HCT116 (cell line): ENCODE measurements around the gene AXL. TPM values are rescaled to one million over a fixed set of nuclear protein-coding genes. Genes with fewer than 3 reads are reported as not detected.

Source experiments
- ATAC-seq: fragments of 200-7000 bp; cut with Tn5 transposase; 2 replicates; pipeline ENCODE4 v1.9.1; 2020; ENCODE audit warnings: mild to moderate bottlenecking, moderate library complexity
- BruUV-seq: library from RNA; stranded (reverse); fragments of 400-500 nt; replicated peaks from 2 replicates; lab custom pipeline; 2021; lab: Mats Ljungman, UMichigan
- CTCF ChIA-PET: fragments of 300-600 bp; sonication (Branson Sonifier 250); formaldehyde crosslinking; loops from one replicate; lab custom pipeline; 2021; ENCODE audit warnings: antibody characterized with exemption; lab: Charles Lee
- POLR2A ChIA-PET: fragments of 300-600, 350-600 bp; sonication (Branson Sonifier 250); formaldehyde crosslinking; loops from one replicate; lab custom pipeline; 2021; ENCODE audit warnings: antibody characterized with exemption; lab: Charles Lee
- RAD21 ChIA-PET, 2 experiments: fragments of 300-600 bp; sonication (Branson Sonifier 250); formaldehyde crosslinking; loops; one replicate each; lab custom pipeline; 2023; ENCODE audit warnings: low total read pairs in 2 of 2; ENCODE audit not compliant: uncharacterized antibody in 2 of 2, unreplicated experiment in 2 of 2, low non-redundant PET in 1 of 2; lab: Charles Lee
- DNase-seq: peaks from one replicate; pipeline ENCODE4 v3.0.0-alpha.2; 2010; ENCODE audit warnings: low read depth, low spot score
- H2AFZ ChIP-seq: fragments of 200-600 bp; shearing (Covaris generic), sonication (generic); 2 replicates; pipeline ENCODE4 v1.6.1; 2017; ENCODE audit warnings: low read depth, mixed run types, mixed read lengths, antibody characterized with exemption, low read length; ENCODE audit not compliant: poor library complexity, severe bottlenecking
- H3K27ac ChIP-seq: 2 replicates; pipeline ENCODE4 v1.5.1; 2012; ENCODE audit warnings: low read depth, low read length
- H3K27me3 ChIP-seq: fragments of 200-600 bp; sonication (generic); 2 replicates; pipeline ENCODE4 v1.6.1; 2016; ENCODE audit warnings: mixed run types, low read length, mixed read lengths; ENCODE audit not compliant: insufficient read depth
- H3K36me3 ChIP-seq, 2 experiments: fragments of 200-500 bp in 1 of 2; fragments of 200-600 bp in 1 of 2; sonication (Bioruptor generic) in 1 of 2; sonication (generic) in 1 of 2; 2 replicates each; pipeline versions ENCODE4 v1.5.1 to v1.6.1; 2014 to 2016; ENCODE audit warnings: low read length in 2 of 2, inconsistent platforms in 1 of 2, mixed read lengths in 1 of 2, mixed run types in 1 of 2; ENCODE audit not compliant: insufficient read depth in 2 of 2, control insufficient read depth in 1 of 2
- H3K4me1 ChIP-seq, 2 experiments: fragments of 200-600 bp in 1 of 2; sonication (generic) in 1 of 2; 2 replicates each; pipeline versions ENCODE4 v1.5.1 to v1.6.1; 2012 to 2017; ENCODE audit warnings: low read length in 2 of 2, inconsistent platforms in 1 of 2, mild to moderate bottlenecking in 1 of 2, mixed read lengths in 1 of 2, mixed run types in 1 of 2, moderate library complexity in 1 of 2; ENCODE audit not compliant: insufficient read depth in 2 of 2, control insufficient read depth in 1 of 2
- H3K4me2 ChIP-seq: fragments of 200-600 bp; sonication (generic); 2 replicates; pipeline ENCODE4 v1.6.1; 2017; ENCODE audit warnings: mixed run types, low read length, mixed read lengths
- H3K4me3 ChIP-seq, 2 experiments: fragments of 200-600 bp in 1 of 2; sonication (generic) in 1 of 2; replicated peaks in 1 of 2; 2 replicates each; pipeline ENCODE4 v1.5.1; 2011 to 2016; ENCODE audit warnings: low read length in 2 of 2, control low read depth in 1 of 2, low read depth in 1 of 2, mild to moderate bottlenecking in 1 of 2, mixed read lengths in 1 of 2, mixed run types in 1 of 2
- H3K79me2 ChIP-seq: fragments of 200-600 bp; sonication (generic); 2 replicates; pipeline ENCODE4 v1.6.1; 2017; ENCODE audit warnings: mild to moderate bottlenecking, mixed run types, low read length, moderate library complexity, mixed read lengths; ENCODE audit not compliant: insufficient read depth
- H3K9ac ChIP-seq: fragments of 200-600 bp; sonication (generic); 2 replicates; pipeline ENCODE4 v1.6.1; 2016; ENCODE audit warnings: low read length, mixed read lengths
- H3K9me2 ChIP-seq: fragments of 200-600 bp; sonication (generic), shearing (Covaris generic); 2 replicates; pipeline ENCODE4 v1.6.1; 2017; ENCODE audit warnings: mixed run types, mild to moderate bottlenecking, moderate library complexity; ENCODE audit not compliant: insufficient read depth
- H3K9me3 ChIP-seq, 2 experiments: fragments of 200-500 bp in 1 of 2; fragments of 200-600 bp in 1 of 2; sonication (Bioruptor generic) in 1 of 2; sonication (generic) in 1 of 2; 2 replicates each; pipeline ENCODE4 v1.6.1; 2014 to 2017; ENCODE audit warnings: low read length in 2 of 2, mixed read lengths in 2 of 2, inconsistent platforms in 1 of 2, low read depth in 1 of 2, mild to moderate bottlenecking in 1 of 2, mixed run types in 1 of 2, moderate library complexity in 1 of 2; ENCODE audit not compliant: control insufficient read depth in 1 of 2, insufficient read depth in 1 of 2
- H4K20me1 ChIP-seq: fragments of 200-600 bp; sonication (generic), shearing (Covaris generic); 2 replicates; pipeline ENCODE4 v1.6.1; 2017; ENCODE audit warnings: mixed run types, mild to moderate bottlenecking, moderate library complexity; ENCODE audit not compliant: insufficient read depth
- ATF3 ChIP-seq: IDR thresholded peaks from 2 replicates; pipeline ENCODE4 v1.6.1; 2012
- CTCF ChIP-seq, 3 experiments: fragments of 200-600 bp in 1 of 3; sonication (generic) in 1 of 3; IDR thresholded peaks in 2 of 3; conservative IDR thresholded peaks in 1 of 3; 2 replicates each; pipeline ENCODE4 v1.5.1; 2012 to 2017; ENCODE audit warnings: low read depth in 2 of 3, low read length in 2 of 3, antibody characterized with exemption in 1 of 3, borderline replicate concordance in 1 of 3, control low read depth in 1 of 3, mild to moderate bottlenecking in 1 of 3, mixed read lengths in 1 of 3, mixed run types in 1 of 3, moderate library complexity in 1 of 3; ENCODE audit not compliant: insufficient read depth in 1 of 3
- EGR1 ChIP-seq: IDR thresholded peaks from 2 replicates; pipeline ENCODE4 v1.6.1; 2012; ENCODE audit warnings: low read depth
- FOSL1 ChIP-seq: IDR thresholded peaks from 2 replicates; pipeline ENCODE4 v1.6.1; 2012; ENCODE audit warnings: low read depth
- JUND ChIP-seq: IDR thresholded peaks from 2 replicates; pipeline ENCODE4 v1.6.1; 2012
- POLR2A ChIP-seq: IDR thresholded peaks from 2 replicates; pipeline ENCODE4 v1.7.0; 2011; ENCODE audit warnings: borderline replicate concordance; ENCODE audit not compliant: insufficient read depth, insufficient read length; ENCODE audit errors: extremely low read depth
- POLR2AphosphoS5 ChIP-seq: IDR thresholded peaks from 2 replicates; pipeline ENCODE4 v1.6.1; 2011; ENCODE audit warnings: mild to moderate bottlenecking, low read depth, low read length, moderate library complexity
- RAD21 ChIP-seq: IDR thresholded peaks from 2 replicates; pipeline ENCODE4 v1.6.1; 2012; ENCODE audit warnings: low read depth, mild to moderate bottlenecking
- SRF ChIP-seq: IDR thresholded peaks from 2 replicates; pipeline ENCODE4 v1.6.1; 2012; ENCODE audit warnings: low read depth
- TCF7L2 ChIP-seq: IDR thresholded peaks from 2 replicates; pipeline ENCODE4 v1.7.0; 2011; ENCODE audit warnings: borderline replicate concordance, inconsistent platforms; ENCODE audit not compliant: insufficient read depth, insufficient read length; ENCODE audit errors: extremely low read depth
- YY1 ChIP-seq: IDR thresholded peaks from 2 replicates; pipeline ENCODE4 v1.6.1; 2011; ENCODE audit warnings: low read length, low read depth, moderate library complexity, mild to moderate bottlenecking; ENCODE audit not compliant: insufficient replicate concordance; ENCODE audit errors: extremely low read depth
- intact Hi-C: fragments of 100-400 bp; cut with micrococcal nuclease; formaldehyde crosslinking; loops from 2 replicates; pipeline ENCODE4 v1.10.0; 2022
- total RNA-seq: library from RNA; stranded (reverse); gene quantifications from one replicate; pipeline ENCODE4 v1.2.1, GENCODE V29; 2021; ENCODE audit not compliant: unreplicated experiment

The AXL gene
- total RNA-seq, 1 experiment from 2014 or later: 47.4 TPM

- Histone ChIP-seq H2AFZ (no peak overlapping the region), H3K4me3 (no peak overlapping the region), H3K4me1 (0 out of 4 replicates have a peak, but pooled peaks cover 0 to 3% of the 10 kb centered on the region in 2 experiments), H3K9ac (no peak overlapping the region), H3K36me3 (peaks cover 3 to 9% of the 10 kb centered on the region in 2 experiments; a peak in 3 of 4 replicates), H3K27ac (no peak overlapping the region), H3K79me2 (no peaks in the 10 kb centered on the region), H3K9me2 (no peaks in the 10 kb centered on the region), H3K4me2 (no peak overlapping the region), H4K20me1 (no peaks in the 10 kb centered on the region), H3K27me3 (no peaks in the 10 kb centered on the region), H3K9me3 (no peaks in the 10 kb centered on the region)
- CTCF ChIA-PET: interaction anchor here (5.2 kb wide), 1 partner anchor 56 kb away, joined by 70 read pairs; the partner anchor contains the start of gene HNRNPUL1
- DNase-seq: no peak
- no peak for ATAC-seq
- TF ChIP-seq EGR1 (no peak), CTCF (IDR thresholded peaks at IDR 0.05 in 2 of 3, conservative IDR thresholded peaks at IDR 0.05 in 1 of 3; ENCODE audit: borderline replicate concordance in 1 of 3, insufficient read depth in 1 of 3, low read depth in 2 of 3, low read length in 2 of 3) (no peak), ATF3 (no peak), FOSL1 (no peak)
- intact Hi-C loops: no loop called here
- no TSS peak for BruUV-seq
- RAD21 ChIA-PET: no interaction called here
- POLR2A ChIA-PET: no interaction called here
Measured at GRCh38 chr19:41206456-41206855, 12.6 kb upstream of the AXL start.

GRCh38 chr19:41206926-41207750, 11.9 kb upstream of the AXL start:
- TSS peak; percentile 74 for BruUV-seq
- CTCF ChIA-PET: interaction anchor here (5.2 kb wide), 1 partner anchor 55 kb away, joined by 70 read pairs; the partner anchor contains the start of gene HNRNPUL1

More at GRCh38 chr19:41206926-41207750, 11.9 kb upstream of the AXL start:
- Histone ChIP-seq H3K27ac (no peak overlapping the region), H3K36me3 (peaks cover 3 to 9% of the 10 kb centered on the region in 2 experiments; a peak in 3 of 4 replicates), H3K4me1 (0 out of 4 replicates have a peak, but pooled peaks cover 0 to 3% of the 10 kb centered on the region in 2 experiments), H3K9me2 (no peaks in the 10 kb centered on the region), H3K9me3 (no peaks in the 10 kb centered on the region), H3K4me3 (no peak overlapping the region), H3K27me3 (no peaks in the 10 kb centered on the region), H4K20me1 (no peaks in the 10 kb centered on the region), H3K79me2 (no peaks in the 10 kb centered on the region), H2AFZ (no peak overlapping the region), H3K9ac (no peak overlapping the region), H3K4me2 (no peak overlapping the region)
- ChIA-PET POLR2A (no interaction called here), RAD21 (no interaction called here)
- no peak for ATAC-seq
- no peak for TF ChIP-seq POLR2A
- TF ChIP-seq TCF7L2: no peak
- TF ChIP-seq YY1: no peak
- no peak for TF ChIP-seq SRF
- TF ChIP-seq JUND: no peak
- no peak for TF ChIP-seq ATF3
- no peak for TF ChIP-seq RAD21
- TF ChIP-seq POLR2AphosphoS5: no peak
- TF ChIP-seq EGR1: no peak
- DNase-seq: no peak
- intact Hi-C loops: no loop called here
